Stimulated activated naive B cell treated with anti-CD40 and anti-IgM and Interleukin-4, amounts not matched to agents 10 μg/mL and 1 μg/mL and 100 μg/mL, for 72 hours (primary cell): ENCODE data around the gene LDHAL6B.

ENCODE experiments used
- ATAC-seq, 2 donors: fragments of 150-1000 bp; cut with Tn5 transposase; replicated peaks; 2 replicates each; pipeline ENCODE4 v1.10.0; 2021; ENCODE audit warnings: moderate library complexity in 1 of 2
- DNase-seq: peaks from one replicate; pipeline ENCODE4 v3.0.0; 2021
- H3K27ac Mint-ChIP-seq: one replicate; pipeline ENCODE4 v1.8.0; 2022; ENCODE audit warnings: mild to moderate bottlenecking, mixed read lengths
- H3K27me3 Mint-ChIP-seq, 2 donors: one replicate each; pipeline ENCODE4 v1.8.0; 2022; ENCODE audit warnings: mixed read lengths in 2 of 2
- H3K36me3 Mint-ChIP-seq, 2 donors: one replicate each; pipeline ENCODE4 v1.8.0; 2022; ENCODE audit warnings: mixed read lengths in 2 of 2, mild to moderate bottlenecking in 1 of 2
- H3K4me1 Mint-ChIP-seq, 2 donors: one replicate each; pipeline ENCODE4 v1.8.0; 2022; ENCODE audit warnings: mixed read lengths in 2 of 2, mild to moderate bottlenecking in 1 of 2
- H3K4me3 Mint-ChIP-seq, 2 donors: one replicate each; pipeline ENCODE4 v1.8.0; 2022; ENCODE audit warnings: mild to moderate bottlenecking in 2 of 2, mixed read lengths in 2 of 2, moderate library complexity in 1 of 2
- H3K9me3 Mint-ChIP-seq, 2 donors: one replicate each; pipeline ENCODE4 v1.8.0; 2022; ENCODE audit warnings: mixed read lengths in 2 of 2, mild to moderate bottlenecking in 1 of 2

Gene LDHAL6B

DNA sequence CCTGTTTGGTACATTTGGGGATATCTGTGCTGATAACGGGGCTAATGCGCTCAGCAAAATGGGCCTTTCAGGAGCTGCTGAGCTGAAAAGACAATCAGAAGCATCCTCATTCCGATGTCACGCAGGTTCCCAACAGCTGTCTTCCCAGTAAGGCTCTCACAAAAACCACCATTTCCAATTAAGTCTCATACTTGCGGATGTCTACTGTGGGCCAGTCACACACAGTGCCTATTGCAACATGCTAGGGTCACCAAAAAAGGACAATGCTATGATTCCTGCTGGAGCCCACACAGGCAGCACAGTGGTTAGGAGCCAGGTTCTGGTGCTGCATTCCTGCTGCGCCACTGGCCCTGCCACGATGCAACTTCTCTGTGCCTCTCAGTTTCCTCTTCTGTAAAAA is 16.4 kb upstream of the LDHAL6B start:
- H3K27ac Mint-ChIP-seq, result no peak overlapping the region

DNA sequence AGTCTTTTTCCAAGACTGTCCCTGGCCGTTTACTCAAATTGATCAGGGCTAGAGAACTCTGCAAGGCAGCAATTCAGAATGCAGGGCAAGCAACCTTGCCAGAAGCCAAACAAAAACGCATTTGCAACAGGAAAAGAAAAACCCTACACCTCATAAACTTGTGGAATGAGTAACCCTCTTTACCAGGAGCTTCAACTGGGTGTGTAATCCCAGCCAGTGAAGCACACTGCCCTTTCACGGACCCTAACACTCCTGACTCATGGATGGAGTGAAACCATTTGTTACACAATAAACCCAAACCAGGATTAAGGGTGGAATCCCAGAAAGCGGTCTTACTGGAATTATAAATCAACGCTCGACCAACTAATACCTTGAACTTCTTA is 14.8 kb upstream of the LDHAL6B start:
- H3K4me3 Mint-ChIP-seq, result no peak overlapping the region
- H3K4me1 Mint-ChIP-seq, result peaks cover 2 to 6% of the 10 kb centered on the region in 2 donors
- DNase-seq, result no peak
- H3K27ac Mint-ChIP-seq, result no peak overlapping the region
- no peak for ATAC-seq
- no peaks in the 10 kb centered on the region for H3K27me3 Mint-ChIP-seq
- no peaks in the 10 kb centered on the region for H3K9me3 Mint-ChIP-seq
- peaks cover 68 to 80% of the 10 kb centered on the region in 2 donors for H3K36me3 Mint-ChIP-seq

More for the DNA sequence above, 16.4 kb upstream of the LDHAL6B start:
- H3K27me3 Mint-ChIP-seq, result no peaks in the 10 kb centered on the region
- no peaks in the 10 kb centered on the region for H3K9me3 Mint-ChIP-seq
- H3K4me1 Mint-ChIP-seq, result peaks cover 2 to 6% of the 10 kb centered on the region in 2 donors
- H3K36me3 Mint-ChIP-seq, result peaks cover 62 to 78% of the 10 kb centered on the region in 2 donors
- ATAC-seq (no peak), DNase-seq (no peak)
- no peak overlapping the region for H3K4me3 Mint-ChIP-seq

DNA sequence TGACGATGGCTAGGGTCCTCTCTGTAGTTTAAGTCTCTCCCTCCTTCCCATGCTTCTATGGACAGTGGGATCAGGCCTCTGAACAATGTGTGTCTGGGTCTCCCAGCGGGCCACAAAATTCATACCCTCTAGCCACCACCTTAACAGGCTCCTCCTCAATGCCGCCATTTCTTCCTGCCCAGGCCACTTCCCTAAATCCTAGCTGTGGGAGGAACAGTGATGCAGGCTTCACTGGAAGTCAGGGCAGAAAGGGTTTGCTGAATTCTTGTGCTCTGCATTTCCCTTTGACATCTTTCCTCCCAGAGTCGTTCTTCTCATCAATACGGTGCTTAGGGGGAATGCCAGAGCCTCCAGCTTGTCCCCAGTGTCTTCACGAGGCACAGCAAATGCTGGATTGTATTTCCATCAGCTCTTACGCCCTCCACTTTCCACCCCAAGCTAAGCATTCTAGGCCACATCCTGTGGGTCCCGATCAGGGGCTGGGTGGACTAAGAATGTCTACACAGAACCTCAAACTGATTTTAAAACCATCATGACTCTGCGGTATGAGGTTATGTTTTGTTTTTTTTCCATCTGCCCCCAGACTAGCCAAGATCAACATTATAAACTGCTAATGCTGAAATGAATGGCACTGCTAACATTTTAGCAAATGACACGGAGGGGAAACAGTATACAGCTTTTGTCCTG is 11.9 kb upstream of the LDHAL6B start:
- ATAC-seq, result no peak
- Mint-ChIP-seq H3K36me3 (peaks cover 61 to 82% of the 10 kb centered on the region in 2 donors), H3K4me3 (no peak overlapping the region), H3K9me3 (no peaks in the 10 kb centered on the region), H3K27ac (no peak overlapping the region), H3K27me3 (no peaks in the 10 kb centered on the region), H3K4me1 (peaks cover 0 to 2% of the 10 kb centered on the region in 2 donors)
- DNase-seq, result no peak

DNA sequence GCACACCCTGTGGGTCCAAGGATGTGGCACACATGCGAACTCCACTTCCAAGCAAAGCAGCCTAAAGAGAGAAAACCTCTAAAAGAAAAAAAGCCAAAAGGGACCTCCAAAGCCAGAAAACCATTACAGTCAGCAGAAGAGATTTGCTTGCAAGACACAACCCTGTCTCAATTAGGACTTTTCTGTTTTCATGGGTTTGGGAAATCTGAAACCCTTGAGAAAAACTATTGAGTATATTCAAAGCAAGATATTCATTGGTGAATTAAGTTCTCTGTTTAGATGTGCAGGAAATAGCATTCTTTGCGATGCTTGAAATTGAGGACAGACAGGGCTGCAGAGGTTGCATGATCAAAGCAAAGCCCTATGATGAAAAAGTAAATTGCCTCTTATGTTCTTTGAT is 10.2 kb upstream of the LDHAL6B start:
- H3K9me3 Mint-ChIP-seq, result no peaks in the 10 kb centered on the region
- peaks cover 2 to 5% of the 10 kb centered on the region in 2 donors for H3K4me1 Mint-ChIP-seq
- no peak for DNase-seq
- H3K36me3 Mint-ChIP-seq, result peaks cover 54 to 74% of the 10 kb centered on the region in 2 donors
- H3K4me3 Mint-ChIP-seq, result no peak overlapping the region
- H3K27me3 Mint-ChIP-seq, result no peaks in the 10 kb centered on the region
- H3K27ac Mint-ChIP-seq, result no peak overlapping the region
- ATAC-seq, result no peak

DNA sequence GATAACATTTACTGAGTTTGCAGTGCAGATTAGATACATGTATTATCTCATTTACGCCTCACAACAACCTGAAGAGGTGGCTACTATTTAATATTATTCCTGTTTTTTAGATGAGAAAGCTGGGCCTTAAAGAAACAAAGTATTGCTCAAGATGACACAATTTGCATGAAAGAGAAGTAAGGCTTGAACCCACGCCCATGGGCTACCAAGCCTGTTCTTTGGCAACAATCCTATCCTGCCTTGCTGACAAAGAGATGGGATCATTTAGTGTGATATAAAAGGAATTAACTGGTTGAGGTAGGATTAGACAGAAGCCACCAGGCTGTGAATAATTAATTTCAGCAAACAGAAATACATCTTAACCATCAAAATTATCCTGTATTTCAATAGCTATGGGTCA is 9.2 kb upstream of the LDHAL6B start:
- H3K9me3 Mint-ChIP-seq, result no peaks in the 10 kb centered on the region
- no peak for DNase-seq
- H3K27ac Mint-ChIP-seq, result no peak overlapping the region
- no peak overlapping the region for H3K4me3 Mint-ChIP-seq
- peaks cover 2 to 5% of the 10 kb centered on the region in 2 donors for H3K4me1 Mint-ChIP-seq
- peaks cover 52 to 68% of the 10 kb centered on the region in 2 donors for H3K36me3 Mint-ChIP-seq
- no peaks in the 10 kb centered on the region for H3K27me3 Mint-ChIP-seq
- no peak for ATAC-seq

DNA sequence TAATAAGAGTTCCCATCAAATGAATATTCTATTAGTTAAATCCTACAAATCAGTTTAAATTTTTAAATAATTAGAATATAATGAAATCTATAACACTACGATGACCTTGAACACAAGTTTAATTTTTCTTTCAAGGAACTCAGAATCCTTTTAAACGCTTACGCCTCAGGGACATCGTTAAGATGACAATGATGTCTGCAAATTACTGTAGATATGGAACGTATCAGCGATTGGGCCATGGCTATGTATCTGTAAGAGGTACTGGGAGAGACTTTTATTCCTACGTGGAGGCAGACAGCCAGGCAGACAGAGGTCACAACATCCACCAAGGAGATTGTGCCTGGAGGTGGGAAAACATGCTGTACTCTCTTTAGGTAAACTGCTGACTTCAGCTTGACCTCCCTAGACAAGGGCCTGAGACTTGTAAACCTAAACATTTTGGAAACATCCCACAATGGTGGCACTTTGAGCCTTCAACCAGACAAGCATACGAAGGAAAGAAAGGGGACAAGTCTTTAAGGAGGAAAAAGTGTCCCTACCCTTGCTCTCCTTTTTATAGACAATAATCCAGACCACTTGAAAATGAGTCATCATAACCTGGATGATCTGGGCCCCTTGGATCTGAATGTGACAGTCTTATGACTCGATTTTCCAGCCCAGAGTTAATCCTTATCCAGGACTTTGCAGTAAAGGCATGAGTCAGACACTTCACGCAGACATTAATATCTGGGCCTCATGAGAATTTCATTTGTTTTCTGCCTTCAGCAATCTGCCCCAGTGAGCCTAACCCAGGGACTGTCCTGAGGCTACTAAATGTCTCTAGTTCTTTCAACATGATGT is 6.8 kb upstream of the LDHAL6B start:
- Mint-ChIP-seq H3K9me3 (no peaks in the 10 kb centered on the region), H3K36me3 (peaks cover 51 to 69% of the 10 kb centered on the region in 2 donors), H3K27me3 (no peaks in the 10 kb centered on the region), H3K4me1 (peaks cover 7 to 21% of the 10 kb centered on the region in 2 donors), H3K4me3 (no peak overlapping the region), H3K27ac (peak overlapping the region; percentile 16)
- no peak for DNase-seq
- no peak for ATAC-seq

DNA sequence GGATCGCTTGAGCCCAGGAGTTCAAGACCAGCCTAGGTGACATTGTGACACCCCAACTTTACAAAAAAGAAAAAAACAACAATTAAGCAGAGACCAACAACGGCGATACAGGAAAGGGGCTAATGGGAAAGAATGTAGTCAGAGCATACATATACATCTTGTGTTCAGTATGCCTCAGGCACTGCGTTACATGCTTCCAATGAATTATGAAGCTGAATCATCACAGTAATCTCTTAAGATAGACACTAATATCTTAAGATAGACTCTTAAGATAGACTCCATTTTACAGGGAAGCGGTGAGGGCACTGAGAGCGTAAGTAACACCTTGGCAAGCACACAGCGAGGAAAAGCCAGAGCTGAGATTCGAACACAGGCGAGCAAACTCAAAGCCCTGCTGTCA is 6.1 kb upstream of the LDHAL6B start:
- ATAC-seq, result no peak
- H3K36me3 Mint-ChIP-seq, result peaks cover 49 to 69% of the 10 kb centered on the region in 2 donors
- H3K9me3 Mint-ChIP-seq, result no peaks in the 10 kb centered on the region

DNA sequence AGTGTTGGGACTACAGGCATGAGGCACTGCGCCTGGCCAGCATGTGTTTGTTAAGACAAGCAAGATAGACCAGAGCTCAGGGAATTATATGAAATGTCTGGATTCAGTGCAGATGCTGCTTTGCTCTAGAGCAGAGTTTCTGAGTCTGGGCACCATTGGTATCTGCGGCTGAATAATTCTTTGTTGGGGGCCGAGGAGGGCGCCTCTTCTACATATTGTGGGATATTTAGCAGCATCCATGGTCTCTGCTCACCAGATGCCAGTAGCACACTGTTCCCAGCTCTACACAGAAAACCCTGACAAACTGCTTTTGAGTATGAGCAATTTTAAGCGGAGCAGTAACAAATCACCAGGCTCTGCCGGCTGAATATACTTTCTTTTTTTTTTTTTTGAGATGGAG is 3.6 kb upstream of the LDHAL6B start:
- DNase-seq (no peak), ATAC-seq (no peak)
- no peaks in the 10 kb centered on the region for H3K27me3 Mint-ChIP-seq
- H3K27ac Mint-ChIP-seq, result no peak overlapping the region
- no peak overlapping the region for H3K4me3 Mint-ChIP-seq
- H3K36me3 Mint-ChIP-seq, result peaks cover 67 to 76% of the 10 kb centered on the region in 2 donors
- H3K4me1 Mint-ChIP-seq, result peaks cover 13 to 30% of the 10 kb centered on the region in 2 donors
- no peaks in the 10 kb centered on the region for H3K9me3 Mint-ChIP-seq

More for the DNA sequence above, 6.1 kb upstream of the LDHAL6B start:
- Mint-ChIP-seq H3K4me1 (peaks cover 7 to 24% of the 10 kb centered on the region in 2 donors), H3K27me3 (no peaks in the 10 kb centered on the region), H3K27ac (peak overlapping the region; percentile 16), H3K4me3 (no peak overlapping the region)
- DNase-seq, result no peak

DNA sequence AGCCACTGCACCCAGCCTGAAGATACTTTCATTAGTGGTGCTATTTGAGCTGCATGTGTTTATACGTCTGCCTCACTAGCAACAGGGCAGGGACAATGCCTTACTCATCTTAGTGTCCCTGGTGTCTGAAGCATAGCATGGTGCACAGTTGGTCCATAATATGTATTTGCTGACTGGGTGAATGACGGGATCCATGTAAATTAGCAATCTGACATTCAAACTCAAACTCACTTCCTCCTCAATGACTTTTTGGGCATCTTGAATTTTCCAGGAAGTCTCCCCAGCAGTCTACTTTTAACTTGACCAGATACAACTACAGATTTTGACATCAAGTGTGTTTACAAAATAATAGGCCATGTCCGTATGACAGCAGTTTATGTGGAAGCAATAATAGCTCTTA is 3.0 kb upstream of the LDHAL6B start:
- no peaks in the 10 kb centered on the region for H3K9me3 Mint-ChIP-seq

DNA sequence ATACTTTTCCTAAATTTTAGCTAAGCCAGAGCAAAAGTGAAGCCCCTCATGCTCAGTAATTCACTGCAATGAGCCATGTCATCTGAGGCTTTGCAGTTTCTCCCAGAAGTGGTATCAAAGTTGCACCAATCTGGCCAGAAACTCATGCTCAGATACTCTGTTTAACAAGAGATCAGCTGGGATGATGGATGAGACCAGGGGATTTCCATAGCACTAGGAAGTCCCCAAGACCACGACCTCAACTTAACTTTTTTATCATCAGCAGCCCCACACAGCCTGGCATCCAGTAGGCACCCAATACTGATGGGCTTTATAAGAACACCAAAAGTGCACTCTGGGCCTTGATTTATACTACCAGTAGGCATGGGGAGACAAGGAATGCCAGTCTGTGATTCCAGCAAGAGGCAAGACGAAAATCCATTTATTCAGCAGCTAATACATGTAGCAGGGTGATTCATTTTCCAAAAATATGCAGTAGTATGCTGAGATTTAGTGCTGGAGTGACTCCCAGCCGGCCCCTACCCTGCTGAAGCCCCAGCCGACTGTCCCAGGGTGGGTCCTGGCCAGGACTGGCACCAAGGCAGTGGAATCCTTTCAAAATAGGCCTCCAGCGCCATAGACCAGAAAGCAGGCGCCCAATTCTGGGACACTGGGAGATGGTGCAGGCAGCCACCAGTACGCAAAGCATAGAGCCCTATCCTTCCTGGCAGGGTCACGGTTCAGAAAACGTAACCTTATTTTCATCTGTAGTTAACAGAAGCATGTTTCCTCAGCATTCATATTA is 612 bp upstream of the LDHAL6B start:
- Mint-ChIP-seq H3K9me3 (no peaks in the 10 kb centered on the region), H3K4me1 (peaks cover 13 to 26% of the 10 kb centered on the region in 2 donors), H3K4me3 (no peak overlapping the region), H3K27me3 (no peaks in the 10 kb centered on the region), H3K27ac (peak overlapping the region; percentile 63), H3K36me3 (peaks cover 63 to 72% of the 10 kb centered on the region in 2 donors)
- ATAC-seq (peak; percentile 39 to 57), DNase-seq (no peak)

More for the DNA sequence above, 3.0 kb upstream of the LDHAL6B start:
- DNase-seq (no peak), ATAC-seq (peak; percentile 64 to 75)
- Mint-ChIP-seq H3K27ac (peak overlapping the region; percentile 42), H3K27me3 (no peaks in the 10 kb centered on the region), H3K4me1 (peaks cover 13 to 30% of the 10 kb centered on the region in 2 donors), H3K4me3 (no peak overlapping the region), H3K36me3 (peaks cover 66 to 73% of the 10 kb centered on the region in 2 donors)

DNA sequence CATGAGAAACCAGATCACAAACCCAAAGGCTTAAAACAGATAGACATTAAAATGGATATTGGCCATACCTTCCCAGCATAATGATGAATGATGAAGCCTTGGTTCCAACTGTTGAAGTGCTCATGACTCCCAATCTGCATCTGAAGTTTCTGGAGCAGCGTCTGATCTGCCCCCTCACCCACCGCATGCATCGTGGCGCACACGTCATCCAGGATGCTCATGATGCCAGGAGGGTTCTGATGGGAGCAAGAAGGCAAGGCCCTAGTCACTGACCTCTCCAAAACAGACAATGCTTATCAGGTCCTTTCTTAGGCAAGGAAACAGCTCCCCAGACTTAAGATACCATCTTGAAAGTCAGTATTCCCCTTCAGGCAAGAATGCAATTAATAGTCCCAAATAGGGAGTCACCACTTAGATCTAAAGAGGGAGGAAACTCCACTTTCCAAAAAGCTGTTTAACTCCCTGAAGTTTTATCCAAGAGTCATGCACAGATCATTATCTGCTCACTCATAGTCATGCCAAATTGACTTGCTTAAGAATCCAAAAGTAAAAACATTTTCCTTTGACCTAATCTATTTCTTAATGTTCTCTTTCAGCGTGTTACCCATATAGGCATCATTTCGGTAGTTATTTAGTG is 2.1 kb downstream of the LDHAL6B start:
- Mint-ChIP-seq H3K36me3 (peaks cover 66 to 78% of the 10 kb centered on the region in 2 donors), H3K4me3 (no peak overlapping the region), H3K27ac (no peak overlapping the region), H3K4me1 (peaks cover 10 to 21% of the 10 kb centered on the region in 2 donors), H3K27me3 (no peaks in the 10 kb centered on the region), H3K9me3 (no peaks in the 10 kb centered on the region)
- ATAC-seq (no peak), DNase-seq (no peak)

DNA sequence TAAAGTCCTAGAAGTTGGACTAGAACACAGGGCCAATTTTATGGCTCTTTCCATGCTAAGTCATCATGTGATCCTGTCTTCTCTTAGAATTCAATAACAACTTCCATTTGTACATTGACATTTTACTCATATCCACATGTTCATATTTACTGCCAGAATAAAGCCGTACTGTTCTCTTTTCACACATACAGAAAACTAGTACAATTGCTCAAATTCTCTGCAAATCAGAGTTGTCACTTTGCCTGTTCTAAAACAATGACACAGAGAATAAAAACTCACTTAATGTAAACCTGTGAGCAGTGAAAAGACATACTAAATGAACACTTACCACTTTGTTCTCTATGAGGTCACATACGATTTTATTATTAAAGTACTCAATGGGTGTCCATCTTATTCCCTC is 3.5 kb downstream of the LDHAL6B start:
- Mint-ChIP-seq H3K36me3 (peaks cover 64 to 74% of the 10 kb centered on the region in 2 donors), H3K4me1 (peaks cover 6 to 8% of the 10 kb centered on the region in 2 donors), H3K27me3 (no peaks in the 10 kb centered on the region), H3K9me3 (no peaks in the 10 kb centered on the region), H3K4me3 (no peak overlapping the region), H3K27ac (peak overlapping the region; percentile 20)
- DNase-seq (no peak), ATAC-seq (no peak)

DNA sequence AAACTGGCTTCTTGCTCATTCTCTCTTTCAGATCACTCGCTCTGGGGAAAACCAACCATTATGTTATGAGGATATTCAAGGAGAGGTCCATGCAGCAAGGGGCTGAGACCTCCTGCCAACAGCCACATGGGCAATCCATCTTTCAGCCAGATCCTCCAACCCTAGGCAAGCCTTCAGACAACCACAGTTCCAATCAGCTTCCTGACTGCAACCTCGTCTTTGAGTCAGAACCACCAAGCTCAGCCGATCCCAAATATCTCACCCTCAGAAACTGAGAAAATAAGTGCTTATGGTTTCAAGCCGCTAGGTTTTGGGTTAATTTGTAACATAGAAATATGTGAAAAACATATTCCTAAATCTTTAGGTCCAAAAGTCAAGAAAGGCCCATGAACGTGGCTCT is 10.3 kb downstream of the LDHAL6B start:
- Mint-ChIP-seq H3K27me3 (no peaks in the 10 kb centered on the region), H3K36me3 (peaks cover 57 to 71% of the 10 kb centered on the region in 2 donors), H3K4me3 (no peak overlapping the region), H3K27ac (peak overlapping the region; percentile 44), H3K4me1 (no peaks in the 10 kb centered on the region), H3K9me3 (no peaks in the 10 kb centered on the region)
- no peak for ATAC-seq
- DNase-seq, result no peak
